Iris pigment epithelial cell (primary cell): ENCODE measurements around the gene PFKFB3.
"Not testable (repeated sequence)": the region's sequence is repeated elsewhere in the genome, so short reads cannot be mapped to it uniquely, and the experiment has no call there.

Experiments used
- DNase-seq: peaks from one replicate; pipeline ENCODE4 v3.0.0-alpha.2; 2011; ENCODE audit warnings: low read depth

Gene PFKFB3

DNA sequence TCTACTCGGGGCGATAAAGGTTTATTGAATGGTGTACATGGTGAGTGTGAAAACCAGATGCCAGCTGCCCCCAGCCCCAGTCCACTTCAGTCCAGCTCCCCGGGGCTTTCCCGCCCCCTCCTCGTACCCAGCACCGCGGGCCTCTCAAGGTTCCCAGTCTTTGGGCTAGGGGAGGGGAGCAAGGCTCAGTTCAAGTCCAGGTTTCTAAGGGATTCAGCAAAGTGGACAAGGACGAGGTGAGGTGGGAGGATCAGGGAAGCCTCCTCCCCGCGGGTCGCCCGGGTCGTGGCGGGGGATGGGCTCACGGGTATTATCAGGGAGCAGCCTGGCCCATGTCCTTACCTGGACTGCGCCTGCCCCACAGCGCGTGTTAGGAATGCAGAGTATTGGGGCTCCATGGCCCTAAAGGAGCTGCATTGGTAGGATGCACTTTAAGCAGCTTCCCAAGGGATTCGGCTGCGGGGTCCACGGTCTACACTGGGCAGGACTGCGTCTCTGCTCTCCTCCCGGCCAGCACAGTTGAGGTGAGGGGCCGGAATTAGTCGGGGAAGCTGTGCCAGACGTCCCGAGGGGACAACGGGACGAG is 541 bp upstream of the PFKFB3 start:
- no peak for DNase-seq

DNA sequence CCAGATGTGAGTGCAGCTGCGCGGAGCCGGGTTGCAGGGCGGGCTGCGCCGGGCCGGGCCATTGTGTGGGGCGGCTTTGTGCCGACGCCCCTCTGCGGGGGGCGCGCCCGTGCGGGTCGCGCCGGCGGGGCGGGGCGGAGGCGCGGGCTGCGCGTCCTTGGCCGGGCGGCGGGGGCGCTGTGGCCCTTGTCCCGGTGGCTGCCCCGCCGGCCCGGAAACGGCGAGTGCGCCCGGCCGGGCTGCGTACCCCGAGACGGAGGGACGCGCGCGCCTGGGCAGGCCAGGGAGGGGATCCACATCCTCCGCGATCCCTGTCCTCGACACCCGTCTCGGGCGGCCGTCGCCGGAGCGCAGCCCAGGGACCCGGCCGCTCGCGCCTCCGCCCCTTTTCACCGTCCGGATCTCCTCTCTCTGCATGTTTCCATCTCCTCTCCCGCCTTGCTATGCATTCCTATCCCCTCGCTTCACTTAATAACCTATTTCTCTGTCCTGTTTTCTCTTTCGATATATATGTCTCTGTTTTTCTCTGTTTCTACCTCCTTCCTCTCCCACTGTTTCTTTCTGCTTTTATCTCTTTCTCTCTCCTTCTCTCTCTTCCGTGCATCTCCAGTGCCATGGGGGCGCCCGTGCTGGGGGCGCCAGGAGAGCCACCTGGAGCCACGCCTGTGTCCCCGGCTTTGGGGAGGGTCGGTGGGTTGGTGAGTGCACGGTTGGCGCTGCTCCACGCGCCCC is 765 bp downstream of the PFKFB3 start:
- peak; percentile 68 for DNase-seq

DNA sequence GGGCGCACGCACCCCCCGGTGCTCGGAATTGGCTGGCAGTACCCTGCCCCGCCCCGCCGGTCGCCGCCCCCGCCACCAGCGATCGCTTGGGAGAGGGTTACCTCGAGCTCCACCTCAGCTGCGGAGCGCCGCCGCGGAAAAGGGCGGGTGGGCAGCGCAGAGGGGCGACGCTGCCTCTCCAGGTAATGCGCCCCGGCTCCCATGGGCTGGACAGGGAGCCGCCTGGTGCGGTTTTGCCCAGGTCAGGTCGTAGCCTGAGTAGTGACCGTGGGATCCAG is 1.3 kb downstream of the PFKFB3 start:
- DNase-seq, result no peak

DNA sequence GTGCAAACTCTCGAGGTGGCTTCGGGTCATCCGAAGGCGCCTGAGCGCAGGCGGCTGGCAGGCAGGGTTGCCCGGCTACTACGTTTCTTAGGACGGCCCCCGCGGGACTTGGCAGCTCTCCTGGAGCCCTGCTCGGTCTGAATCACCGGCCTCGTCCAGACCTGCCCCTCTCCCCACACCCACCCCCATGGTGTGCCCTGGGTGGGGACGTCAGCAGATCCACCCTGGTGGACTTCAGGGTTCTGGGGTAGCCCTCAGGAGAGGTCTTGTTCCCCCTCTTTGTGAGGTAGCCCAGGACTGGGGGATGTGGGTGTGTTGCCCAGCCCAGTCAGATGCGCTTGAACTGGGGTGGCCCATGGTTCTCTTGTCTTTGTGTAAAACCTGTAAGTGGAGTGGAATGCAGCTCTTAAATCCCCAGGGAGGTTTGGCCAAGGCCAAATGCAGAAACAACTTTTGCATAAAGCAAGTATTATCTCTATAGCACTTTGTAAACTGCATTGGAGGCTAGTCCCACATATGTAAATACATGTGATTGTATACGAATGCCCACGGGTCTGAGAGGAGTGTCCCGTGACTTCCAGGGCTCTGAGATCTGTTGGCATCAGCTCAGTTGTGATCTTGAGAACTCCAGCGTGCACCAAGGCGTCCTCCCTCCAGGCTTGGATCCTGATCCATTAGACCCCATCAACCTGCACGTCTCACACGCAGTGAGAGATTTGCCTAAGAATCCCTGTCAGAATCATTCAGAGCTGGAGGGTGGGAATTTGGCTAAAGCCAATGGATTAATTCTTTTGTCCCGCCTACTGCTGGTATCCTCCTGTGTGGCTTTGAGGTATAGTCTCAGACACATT is 1.8 kb downstream of the PFKFB3 start:
- DNase-seq, result peak; percentile 82

DNA sequence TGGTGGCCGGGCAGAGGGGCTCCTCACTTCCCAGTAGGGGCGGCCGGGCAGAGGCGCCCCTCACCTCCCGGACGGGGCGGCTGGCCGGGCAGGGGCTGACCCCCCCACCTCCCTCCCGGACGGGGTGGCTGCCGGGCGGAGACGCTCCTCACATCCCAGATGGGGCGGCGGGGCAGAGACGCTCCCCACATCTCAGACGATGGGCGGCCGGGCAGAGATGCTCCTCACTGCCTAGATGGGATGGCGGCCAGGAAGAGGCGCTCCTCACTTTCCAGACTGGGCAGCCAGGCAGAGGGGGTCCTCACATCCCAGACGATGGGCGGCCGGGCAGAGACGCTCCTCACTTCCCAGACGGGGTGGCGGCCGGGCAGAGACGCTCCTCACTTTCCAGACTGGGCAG is 3.8 kb downstream of the PFKFB3 start:
- not testable (repeated sequence) for DNase-seq

DNA sequence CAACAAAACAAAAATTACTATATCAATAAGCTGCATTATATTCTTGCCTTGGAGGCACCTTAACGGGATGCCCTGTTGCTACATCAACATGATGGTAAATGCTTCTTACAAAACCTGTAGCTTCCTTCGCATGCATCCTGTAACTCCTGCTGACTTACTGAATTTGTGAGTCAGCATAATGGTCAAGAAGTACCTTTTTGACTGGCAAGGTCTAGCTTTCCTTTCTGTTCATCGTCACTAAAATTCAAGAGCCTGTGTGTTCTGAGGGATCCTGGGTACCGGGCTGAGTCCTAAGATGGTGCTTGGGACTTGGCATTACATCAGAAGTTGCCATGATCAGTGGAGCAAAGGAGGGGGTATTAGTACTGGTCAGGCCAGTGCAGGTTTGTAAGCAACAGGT is 4.9 kb downstream of the PFKFB3 start:
- no peak for DNase-seq

DNA sequence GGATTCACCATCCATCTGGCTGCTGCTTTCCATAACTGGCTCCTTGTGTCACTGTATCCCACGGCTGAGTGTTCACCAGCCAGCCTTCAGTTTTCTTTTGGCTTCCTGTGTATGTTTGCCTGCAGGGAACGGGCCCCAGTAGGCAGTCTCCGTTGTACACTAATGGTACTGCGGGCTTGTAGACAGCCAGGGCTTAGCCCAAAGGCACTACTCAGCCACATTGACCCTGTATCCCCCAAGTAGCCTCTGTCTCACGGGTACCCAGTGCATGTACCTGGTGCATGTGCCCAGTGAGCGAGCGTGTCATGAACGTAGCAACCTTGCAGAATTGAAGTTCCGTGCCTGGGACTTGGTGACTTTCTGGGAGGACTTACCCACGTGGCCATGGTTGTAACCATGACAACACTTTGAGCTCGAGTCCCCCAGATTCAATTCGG is 6.1 kb downstream of the PFKFB3 start:
- DNase-seq, result no peak

DNA sequence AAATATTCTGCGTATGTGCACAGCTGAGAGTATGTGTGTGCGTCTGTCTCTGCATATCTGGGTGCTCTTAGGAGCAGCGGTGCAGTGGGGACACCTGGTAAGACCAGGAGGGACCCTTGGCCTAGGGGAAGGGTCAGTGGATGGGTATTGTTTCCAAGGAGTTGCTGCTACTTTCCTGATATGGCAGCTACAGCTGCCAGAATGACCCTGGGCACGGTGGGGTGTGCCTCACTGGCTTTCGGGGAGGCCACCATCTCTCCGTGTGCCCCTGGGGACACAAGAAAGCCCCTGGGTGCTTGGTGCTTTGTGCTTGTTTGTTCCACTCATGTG is 8.6 kb downstream of the PFKFB3 start:
- no peak for DNase-seq

DNA sequence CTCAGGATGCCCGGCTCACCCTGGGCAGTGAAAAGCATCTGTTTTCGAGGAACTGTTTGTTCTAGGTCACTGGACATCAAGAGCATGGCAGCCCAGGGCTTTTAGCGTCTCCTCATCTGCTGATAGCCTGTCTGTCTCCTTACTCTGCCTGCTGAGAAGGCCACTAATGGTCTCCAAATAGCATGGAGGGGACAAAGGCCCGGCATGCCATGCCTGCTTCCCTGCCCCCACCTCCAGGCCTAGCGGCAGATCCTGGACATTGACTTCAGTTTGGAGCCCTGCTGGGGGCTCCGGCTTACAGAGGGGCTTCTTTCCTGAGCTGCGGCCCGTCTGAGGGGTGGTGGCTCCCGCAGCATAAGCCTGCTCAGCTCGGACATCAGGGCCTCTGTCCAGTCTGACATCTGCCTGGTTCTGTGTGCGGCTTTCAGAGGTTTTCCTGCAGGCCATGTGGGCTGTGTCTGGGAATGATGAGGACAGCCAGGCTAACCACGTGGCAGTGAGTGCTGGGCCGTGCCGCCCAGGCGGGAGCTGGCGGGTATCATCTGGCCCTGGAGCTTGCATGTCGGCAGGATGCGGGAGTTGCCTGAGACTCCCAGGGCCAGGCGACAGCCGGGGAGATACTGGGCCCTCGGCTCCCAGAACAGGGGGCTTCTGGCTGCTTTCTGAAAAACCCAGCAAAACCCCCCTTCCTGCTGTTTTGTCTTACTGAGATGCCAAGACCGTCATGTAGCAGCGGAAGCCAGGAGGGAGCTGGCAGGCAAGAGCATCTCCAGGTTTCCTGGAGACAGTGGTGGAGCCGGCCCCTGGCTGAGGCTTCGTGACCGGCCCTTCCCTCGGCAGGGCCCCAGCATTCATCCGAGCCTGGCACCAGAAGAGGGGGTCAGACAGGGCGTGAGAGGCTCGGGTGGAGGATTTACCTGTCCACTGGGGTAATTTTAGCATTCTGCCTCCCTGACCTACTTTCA is 9.2 kb downstream of the PFKFB3 start:
- no peak for DNase-seq

DNA sequence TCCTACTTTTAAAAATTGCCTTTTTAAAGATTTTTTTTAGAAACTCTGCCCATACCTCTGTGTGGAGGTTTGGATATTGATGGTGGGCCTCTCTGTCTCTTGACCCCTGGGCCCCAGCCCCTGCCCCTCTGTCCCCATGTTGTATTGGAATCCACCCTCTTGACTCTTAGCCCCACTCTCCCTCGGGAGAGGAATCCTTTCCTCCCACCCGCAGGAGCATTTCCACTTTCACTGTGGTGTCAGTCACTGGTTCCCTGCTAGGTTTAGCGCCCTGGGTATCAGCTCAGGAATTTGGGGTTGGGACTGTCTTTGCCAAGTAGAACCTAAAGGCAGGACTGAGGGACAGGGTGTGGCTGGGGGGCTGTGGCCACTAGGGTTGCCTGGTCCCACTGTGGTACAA is 10.1 kb downstream of the PFKFB3 start:
- no peak for DNase-seq

DNA sequence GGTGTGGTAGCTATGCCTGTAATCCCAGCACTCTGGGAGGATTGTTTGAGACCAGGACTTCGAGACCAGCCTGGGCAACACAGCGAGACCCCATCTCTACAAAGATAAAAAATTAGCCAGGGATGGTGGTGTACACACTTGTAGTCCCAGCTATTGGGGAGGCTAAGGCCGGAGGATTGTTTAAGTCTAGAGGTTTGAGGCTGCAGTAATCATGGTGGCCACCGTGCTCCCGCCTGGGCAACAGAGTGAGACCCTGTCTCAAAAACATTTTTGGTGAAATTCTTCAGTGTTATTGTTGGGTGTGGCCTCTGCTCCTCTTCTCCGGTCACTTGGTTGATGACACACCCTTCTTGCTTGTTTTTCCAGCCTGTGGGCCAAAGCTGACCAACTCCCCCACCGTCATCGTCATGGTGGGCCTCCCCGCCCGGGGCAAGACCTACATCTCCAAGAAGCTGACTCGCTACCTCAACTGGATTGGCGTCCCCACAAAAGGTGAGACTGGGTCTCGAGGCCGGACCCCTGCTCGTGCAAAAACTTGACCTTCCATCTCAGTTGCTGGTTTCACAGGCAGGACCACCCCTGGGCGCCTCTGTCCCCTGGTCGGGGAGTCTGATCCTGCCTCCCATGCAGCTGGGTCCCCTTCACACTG is 10.6 kb downstream of the PFKFB3 start:
- no peak for DNase-seq

DNA sequence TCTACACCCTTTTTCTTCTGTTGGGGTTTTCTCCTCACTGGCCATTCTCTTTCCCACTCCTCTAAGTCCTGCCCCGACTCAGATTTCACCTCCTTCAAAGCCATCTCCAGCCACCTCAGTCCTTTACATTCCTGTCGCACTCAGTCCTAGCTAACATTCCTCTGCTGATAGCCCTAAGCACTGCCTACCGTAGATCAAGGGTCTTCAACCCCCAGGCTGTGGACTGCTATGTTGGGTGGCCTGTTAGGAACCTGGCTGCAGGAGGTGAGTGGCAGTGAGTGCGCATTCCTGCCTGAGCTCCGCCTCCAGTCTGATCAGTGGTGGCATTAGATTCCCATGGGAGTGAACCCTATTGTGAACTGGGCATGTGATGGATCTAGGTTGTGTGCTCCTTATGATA is 11.2 kb downstream of the PFKFB3 start:
- no peak for DNase-seq

DNA sequence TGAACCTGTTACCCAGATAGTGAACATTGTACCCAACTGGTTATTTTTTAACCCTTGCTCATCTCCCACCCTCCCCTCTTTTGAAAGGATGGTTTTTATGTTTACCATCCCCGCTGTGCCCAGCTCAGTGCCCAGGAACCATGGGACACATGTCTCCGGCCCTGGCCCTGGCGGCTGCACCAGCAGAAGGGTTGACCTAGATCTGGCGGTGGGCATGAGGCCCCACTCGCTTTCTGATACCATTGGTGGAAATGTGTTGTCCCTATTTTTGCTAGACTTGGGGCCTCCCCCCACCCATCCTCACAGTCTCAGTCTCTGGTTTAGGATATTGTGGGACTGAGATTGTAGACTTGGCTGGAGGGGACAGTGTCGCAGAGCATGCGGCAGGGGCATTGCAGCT is 11.9 kb downstream of the PFKFB3 start:
- DNase-seq, result no peak

DNA sequence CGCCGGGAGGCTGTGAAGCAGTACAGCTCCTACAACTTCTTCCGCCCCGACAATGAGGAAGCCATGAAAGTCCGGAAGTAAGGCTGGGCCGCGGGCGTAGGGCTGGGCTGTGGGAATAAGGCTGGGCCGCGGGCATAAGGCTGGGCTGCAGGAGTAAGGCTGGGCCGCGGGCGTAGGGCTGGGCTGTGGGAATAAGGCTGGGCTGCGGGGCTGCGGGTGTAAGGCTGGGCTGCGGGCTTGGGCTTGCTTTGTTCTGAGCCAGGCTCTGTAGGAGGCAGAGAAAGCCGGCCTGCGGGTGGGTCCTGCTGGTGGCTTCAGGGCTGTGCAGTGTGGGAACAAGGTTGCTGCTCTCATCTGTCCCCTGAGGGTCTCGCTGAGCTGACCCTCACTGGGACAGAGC is 12.5 kb downstream of the PFKFB3 start:
- no peak for DNase-seq

DNA sequence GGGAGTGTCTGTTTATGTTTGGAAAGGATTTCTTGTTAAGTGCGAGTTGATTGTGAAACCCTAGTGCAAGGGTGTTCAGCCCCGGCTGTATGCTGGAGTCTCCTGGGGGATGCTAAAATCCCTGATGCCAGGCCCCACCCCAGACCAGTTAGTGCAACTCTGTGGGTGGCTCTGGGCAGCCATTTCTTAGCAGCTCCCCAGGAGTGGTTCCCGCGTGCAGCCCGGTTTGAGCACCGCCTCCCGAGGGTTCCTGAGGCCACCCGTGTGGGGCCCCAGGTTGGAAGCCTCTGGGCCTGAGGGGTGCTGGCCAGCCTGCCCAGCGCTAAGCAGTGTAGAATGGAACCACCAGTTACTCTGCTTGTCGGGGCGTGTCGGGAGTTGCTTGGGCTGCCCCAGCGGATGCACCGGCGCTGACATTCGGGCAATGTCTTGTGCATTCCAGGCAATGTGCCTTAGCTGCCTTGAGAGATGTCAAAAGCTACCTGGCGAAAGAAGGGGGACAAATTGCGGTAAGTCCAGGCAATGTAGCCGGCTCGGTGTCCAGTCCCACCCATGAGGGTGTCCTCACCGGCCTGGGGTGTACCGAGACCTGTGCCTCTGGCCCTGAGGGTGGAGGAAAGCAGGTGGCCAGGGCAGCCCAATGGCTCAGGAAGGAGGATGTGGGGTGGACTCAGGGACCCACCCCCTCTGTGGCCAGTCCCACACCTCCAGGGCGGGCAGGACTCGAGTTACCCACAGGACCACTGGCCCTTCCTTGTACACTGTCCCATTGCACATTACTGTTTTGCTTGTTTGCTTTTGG is 13.2 kb downstream of the PFKFB3 start:
- DNase-seq, result no peak

DNA sequence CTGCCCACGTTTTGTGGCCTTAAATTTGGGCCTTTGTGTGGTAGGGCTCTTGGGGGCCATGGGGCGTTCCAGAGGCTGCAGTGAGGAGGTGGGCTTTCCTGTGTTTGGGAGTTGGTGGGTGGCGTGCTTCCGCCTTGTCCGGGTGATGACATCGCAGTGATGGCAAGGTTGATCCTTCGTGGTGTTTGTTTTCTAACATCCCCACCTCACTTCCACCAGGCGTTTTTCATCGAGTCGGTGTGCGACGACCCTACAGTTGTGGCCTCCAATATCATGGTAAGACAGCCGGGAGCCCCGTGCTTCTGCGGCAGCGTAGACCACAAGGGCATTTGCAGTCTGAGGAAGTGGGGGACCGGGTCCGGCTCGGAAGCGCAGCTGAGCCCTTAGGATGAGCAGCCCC is 14.2 kb downstream of the PFKFB3 start:
- no peak for DNase-seq

DNA sequence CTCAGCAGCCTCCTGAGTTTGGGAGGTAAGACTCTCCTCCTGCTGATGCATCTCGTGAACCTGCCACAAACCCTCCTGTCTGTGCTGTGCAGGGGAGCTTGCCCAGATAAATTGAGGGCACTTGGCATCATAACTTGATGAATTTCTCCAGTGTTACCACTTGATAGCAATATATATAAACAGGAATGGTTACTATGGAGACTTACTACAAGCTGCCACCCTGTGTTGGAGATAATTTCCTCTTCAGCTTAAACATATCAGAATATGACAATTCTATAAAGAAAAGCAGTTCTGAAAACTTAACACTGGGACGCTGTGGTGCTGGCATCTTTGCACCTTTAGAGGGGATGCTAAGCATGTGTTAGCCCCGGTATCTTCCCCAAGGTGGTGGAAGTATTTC is 14.9 kb downstream of the PFKFB3 start:
- no peak for DNase-seq

DNA sequence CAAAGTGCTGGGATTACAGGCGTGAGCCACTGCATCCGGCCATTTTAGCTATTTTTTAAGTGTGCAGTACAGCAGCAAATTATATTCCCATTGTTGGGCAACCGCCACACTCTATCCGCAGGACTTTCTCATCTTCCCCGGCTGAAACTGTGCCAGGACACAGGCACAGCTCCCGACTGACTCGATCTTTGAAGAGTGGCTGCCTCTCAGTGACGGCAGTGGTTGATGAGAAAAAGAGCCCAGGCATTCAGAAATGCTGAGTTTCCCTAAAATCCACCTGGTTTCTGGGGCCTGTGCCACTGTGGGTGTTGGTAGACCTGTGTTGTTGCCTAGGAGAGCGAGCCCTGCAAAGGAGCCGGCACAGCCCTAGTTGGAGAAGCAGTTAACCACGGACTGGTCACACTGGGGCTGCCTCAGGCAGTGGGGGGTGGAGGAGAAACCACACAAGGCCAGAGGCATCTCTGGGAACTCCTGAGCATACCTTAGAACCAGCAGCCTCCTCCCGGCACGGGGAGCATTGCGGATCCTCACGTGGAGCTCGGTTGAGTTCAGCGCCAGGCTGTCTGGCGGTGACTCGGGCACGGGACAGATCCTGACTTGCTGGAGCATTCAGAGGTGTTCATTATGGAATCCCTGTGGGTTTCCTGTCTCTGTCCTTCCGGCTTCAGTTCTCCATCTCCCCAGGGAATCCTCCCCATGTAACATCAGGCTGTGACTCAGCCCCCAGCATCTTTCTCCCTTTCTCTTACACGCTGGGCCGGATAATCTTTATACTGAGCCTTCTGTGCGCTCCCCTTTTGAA is 16.2 kb downstream of the PFKFB3 start:
- DNase-seq, result peak; percentile 80

DNA sequence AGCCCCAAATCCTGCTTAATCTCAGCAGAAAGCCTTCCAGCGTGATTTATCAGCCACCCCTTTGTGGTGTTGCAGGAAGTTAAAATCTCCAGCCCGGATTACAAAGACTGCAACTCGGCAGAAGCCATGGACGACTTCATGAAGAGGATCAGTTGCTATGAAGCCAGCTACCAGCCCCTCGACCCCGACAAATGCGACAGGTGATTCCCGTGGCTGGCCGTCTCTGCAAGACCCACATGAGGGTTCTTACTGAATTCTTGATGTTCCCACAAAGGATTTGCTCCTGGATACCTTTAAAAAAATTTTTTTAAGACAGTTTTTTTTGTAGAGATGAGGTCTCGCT is 16.7 kb downstream of the PFKFB3 start:
- no peak for DNase-seq
